GM18909 (cell line): ENCODE measurements around the gene PIGL.
"Not testable (repeated sequence)": the region's sequence is repeated elsewhere in the genome, so short reads cannot be mapped to it uniquely, and the experiment has no call there.

Source experiments
- ATAC-seq: cut with Tn5 transposase; IDR thresholded peaks from one replicate; pipeline ENCODE4 v1.9.1; 2021; ENCODE audit warnings: mild to moderate bottlenecking; ENCODE audit not compliant: unreplicated experiment, poor library complexity

Gene PIGL

GRCh38 chr17:16215965-16216316 lies 1.1 kb upstream of the PIGL start:
- no peak for ATAC-seq

- not testable (repeated sequence) for ATAC-seq
Observed at GRCh38 chr17:16216341-16217001, 539 bp upstream of the PIGL start.

- ATAC-seq: no peak
Observed at GRCh38 chr17:16222406-16222805, 5.4 kb downstream of the PIGL start.

GRCh38 chr17:16229912-16230561 lies 13.0 kb downstream of the PIGL start:
- not testable (repeated sequence) for ATAC-seq

GRCh38 chr17:16232391-16232790 lies 15.4 kb downstream of the PIGL start:
- ATAC-seq: no peak

- ATAC-seq: no peak
Observed at GRCh38 chr17:16239931-16240330, 22.9 kb downstream of the PIGL start.

- no peak for ATAC-seq
Observed at GRCh38 chr17:16241906-16242399, 24.9 kb downstream of the PIGL start.

- no peak for ATAC-seq
Observed at GRCh38 chr17:16243385-16243784, 26.4 kb downstream of the PIGL start.

GRCh38 chr17:16243801-16244567 lies 27.0 kb downstream of the PIGL start:
- ATAC-seq: no peak

- no peak for ATAC-seq
Observed at GRCh38 chr17:16247586-16247984, 30.6 kb downstream of the PIGL start.

GRCh38 chr17:16250635-16251034 lies 33.6 kb downstream of the PIGL start:
- no peak for ATAC-seq

- ATAC-seq: no peak
Observed at GRCh38 chr17:16251043-16251442, 34.0 kb downstream of the PIGL start.

- ATAC-seq: no peak
Observed at GRCh38 chr17:16251556-16251955, 34.5 kb downstream of the PIGL start.

GRCh38 chr17:16254773-16255400 lies 37.9 kb downstream of the PIGL start:
- ATAC-seq: no peak

- no peak for ATAC-seq
Observed at GRCh38 chr17:16255481-16255921, 38.5 kb downstream of the PIGL start.

GRCh38 chr17:16258901-16259300 lies 41.9 kb downstream of the PIGL start:
- ATAC-seq: no peak

- ATAC-seq: no peak
Observed at GRCh38 chr17:16259926-16260325, 42.9 kb downstream of the PIGL start.

GRCh38 chr17:16261049-16261448 lies 44.0 kb downstream of the PIGL start:
- no peak for ATAC-seq

- no peak for ATAC-seq
Observed at GRCh38 chr17:16262201-16262600, 45.2 kb downstream of the PIGL start.

- no peak for ATAC-seq
Observed at GRCh38 chr17:16267174-16267573, 50.2 kb downstream of the PIGL start.

GRCh38 chr17:16269658-16270057 lies 52.6 kb downstream of the PIGL start:
- ATAC-seq: no peak
